Amygdala (tissue), 56 donors: Measurements from ENCODE around the gene FLG.
"Not testable (repeated sequence)": the region's sequence is repeated elsewhere in the genome, so short reads cannot be mapped to it uniquely, and the experiment has no call there.

Experiments used
- DNase-seq, 56 donors: peaks; one replicate each; lab custom pipeline; 2025; lab: John Stamatoyannopoulos, UW

FLG gene

GRCh38 chr1:152303139-152303872, 21.7 kb downstream of the FLG start:
- DNase-seq, result not testable (repeated sequence)

GRCh38 chr1:152256394-152256793, 68.6 kb downstream of the FLG start:
- not testable (repeated sequence) for DNase-seq
